Naive thymus-derived CD4-positive, alpha-beta T cell (primary cell): Measurements from ENCODE around the gene CORO1C. TPM values are rescaled to one million over a fixed set of nuclear protein-coding genes. Genes with fewer than 3 reads are reported as not detected.

Experiments
- ATAC-seq: fragments of 150-1000 bp; cut with Tn5 transposase; 2 replicates; pipeline ENCODE4 v1.10.0; 2021; ENCODE audit warnings: mild to moderate bottlenecking, moderate library complexity
- CTCF ChIA-PET: fragments of 350-600 bp; sonication (Branson Sonifier 250); formaldehyde crosslinking; loops from one replicate; lab custom pipeline; 2021; ENCODE audit warnings: antibody characterized with exemption; lab: Charles Lee
- POLR2A ChIA-PET: fragments of 350-600 bp; sonication (Branson Sonifier 250); formaldehyde crosslinking; loops from one replicate; lab custom pipeline; 2021; ENCODE audit warnings: antibody characterized with exemption, inconsistent platforms; lab: Charles Lee
- DNase-seq, 9 donors: peaks; one replicate each; pipeline versions ENCODE4 v3.0.0 to v3.0.0-alpha.2; 2020 to 2022; ENCODE audit warnings: mixed read lengths in 1 of 9
- H3K27ac ChIP-seq: one replicate; pipeline ENCODE4 v1.7.0; 2013; ENCODE audit warnings: mild to moderate bottlenecking, low read depth, low read length, moderate library complexity
- H3K27me3 ChIP-seq, 2 donors: one replicate each; pipeline ENCODE4 v1.7.0; 2013; ENCODE audit warnings: low read length in 2 of 2, mild to moderate bottlenecking in 2 of 2, moderate library complexity in 2 of 2; ENCODE audit not compliant: control insufficient read depth in 2 of 2, insufficient read depth in 2 of 2
- H3K36me3 ChIP-seq, 3 experiments: 1 replicate in 2 of 3; 2 replicates in 1 of 3; pipeline ENCODE4 v1.7.0; 2013; ENCODE audit warnings: low read length in 3 of 3, mild to moderate bottlenecking in 3 of 3, moderate library complexity in 1 of 3; ENCODE audit not compliant: insufficient read depth in 3 of 3, control insufficient read depth in 2 of 3
- H3K4me1 ChIP-seq, 2 donors: one replicate each; pipeline ENCODE4 v1.7.0; 2013; ENCODE audit warnings: low read length in 2 of 2, mild to moderate bottlenecking in 2 of 2, moderate library complexity in 1 of 2; ENCODE audit not compliant: control insufficient read depth in 2 of 2, insufficient read depth in 2 of 2
- H3K4me3 ChIP-seq: 2 replicates; pipeline ENCODE4 v1.7.0; 2013; ENCODE audit warnings: mild to moderate bottlenecking, low read length
- H3K9me3 ChIP-seq, 3 experiments: 1 replicate in 2 of 3; 2 replicates in 1 of 3; pipeline ENCODE4 v1.7.0; 2013; ENCODE audit warnings: low read length in 3 of 3; ENCODE audit not compliant: control insufficient read depth in 2 of 3
- H3K27ac Mint-ChIP-seq, 9 donors: one replicate each; pipeline ENCODE4 v1.8.0; 2020 to 2022; ENCODE audit warnings: mixed read lengths in 9 of 9, mild to moderate bottlenecking in 8 of 9, moderate library complexity in 5 of 9, inconsistent platforms in 2 of 9
- H3K27me3 Mint-ChIP-seq, 5 donors: one replicate each; pipeline ENCODE4 v1.8.0; 2021 to 2022; ENCODE audit warnings: mixed read lengths in 5 of 5, mild to moderate bottlenecking in 1 of 5
- H3K36me3 Mint-ChIP-seq, 5 donors: one replicate each; pipeline ENCODE4 v1.8.0; 2020 to 2022; ENCODE audit warnings: mixed read lengths in 5 of 5, mild to moderate bottlenecking in 3 of 5, inconsistent platforms in 1 of 5
- H3K4me1 Mint-ChIP-seq, 7 donors: one replicate each; pipeline ENCODE4 v1.8.0; 2020 to 2022; ENCODE audit warnings: mixed read lengths in 7 of 7, mild to moderate bottlenecking in 3 of 7, inconsistent platforms in 1 of 7
- H3K4me3 Mint-ChIP-seq, 10 donors: one replicate each; pipeline ENCODE4 v1.8.0; 2020 to 2022; ENCODE audit warnings: mild to moderate bottlenecking in 10 of 10, mixed read lengths in 10 of 10, moderate library complexity in 6 of 10, inconsistent platforms in 2 of 10
- H3K9me3 Mint-ChIP-seq, 11 donors: one replicate each; pipeline ENCODE4 v1.8.0; 2020 to 2022; ENCODE audit warnings: mixed read lengths in 11 of 11, mild to moderate bottlenecking in 4 of 11, inconsistent platforms in 1 of 11, moderate library complexity in 1 of 11
- intact Hi-C, 2 donors: fragments of 100-400 bp; cut with micrococcal nuclease; formaldehyde crosslinking; loops; one replicate each; pipeline ENCODE4 v1.15.1; 2023
- polyA plus RNA-seq, 2 donors: library from polyadenylated mRNA; unstranded; fragments of 300-500 nt; fragmentation: Illumina TruSeq; gene quantifications; one replicate each; pipeline ENCODE4 v1.2.3, GENCODE V29; 2021
- total RNA-seq, 6 experiments: library from RNA in 5 of 6; stranded (reverse) in 5 of 6; gene quantifications; 1 replicate in 5 of 6; 2 replicates in 1 of 6; pipeline ENCODE4 v1.2.3 and lab custom pipeline; 2021 to 2026

The CORO1C gene
- total and polyA plus RNA-seq, 7 experiments from 2014 or later = 2.5 to 71.8 (median 8.9) TPM

- no peaks in the 10 kb centered on the region for H3K9me3 Mint-ChIP-seq
- peak; percentile 87 for ATAC-seq
- Histone ChIP-seq H3K36me3 (no peaks in the 10 kb centered on the region), H3K27ac (no peak overlapping the region), H3K4me1 (peaks cover 28 to 32% of the 10 kb centered on the region in 2 donors), H3K4me3 (peak overlapping the region; percentile 43), H3K9me3 (no peaks in the 10 kb centered on the region), H3K27me3 (no peaks in the 10 kb centered on the region)
- peaks cover 0 to 9% (median 0%) of the 10 kb centered on the region in 5 donors for H3K36me3 Mint-ChIP-seq
- CTCF ChIA-PET = interaction anchor here (0.5 to 2.0 kb wide), 3 partner anchors 24 to 118 kb away, joined by 3 to 8 read pairs (median 3); no protein-coding TSS in a partner anchor
- POLR2A ChIA-PET = interaction anchor here (1.2 kb wide), 1 partner anchor 111 kb away, joined by 3 read pairs; no protein-coding TSS in a partner anchor
- DNase-seq = peak in 8 of 9 donors; percentile 5 to 57 (median 20)
- peak overlapping the region; percentile 58 to 77 (median 70) for H3K4me3 Mint-ChIP-seq
- H3K4me1 Mint-ChIP-seq = peaks cover 42 to 65% (median 63%) of the 10 kb centered on the region in 7 donors
- intact Hi-C loops = loop anchor here (1.0 to 2.0 kb wide), 7 partner anchors 12 to 129 kb away; partner anchors contain the start of genes CORO1C (in 1 of the 2), ISCU (in 1 of the 2) and SELPLG (in 1 of the 2)
- H3K27me3 Mint-ChIP-seq = no peaks in the 10 kb centered on the region
- H3K27ac Mint-ChIP-seq = peak overlapping the region in 7 of 9 donors; percentile 1 to 86 (median 53)
These were observed 39.9 kb downstream of the CORO1C start for GRCh38 chr12:108691175-108691997.

- H3K27ac Mint-ChIP-seq = peak overlapping the region in 4 of 9 donors; percentile 6 to 86 (median 36)
- peaks cover 0 to 7% (median 0%) of the 10 kb centered on the region in 5 donors for H3K36me3 Mint-ChIP-seq
- no peaks in the 10 kb centered on the region for H3K27me3 Mint-ChIP-seq
- H3K9me3 ChIP-seq = no peaks in the 10 kb centered on the region
- DNase-seq (no peak), ATAC-seq (no peak)
- H3K4me1 ChIP-seq = peaks cover 28 to 32% of the 10 kb centered on the region in 2 donors
- H3K27me3 ChIP-seq = no peaks in the 10 kb centered on the region
- H3K4me3 Mint-ChIP-seq = peak overlapping the region; percentile 56 to 77 (median 70)
- no peaks in the 10 kb centered on the region for H3K9me3 Mint-ChIP-seq
- ChIA-PET CTCF (interaction anchor here (0.6 to 2.0 kb wide), 7 partner anchors 23 to 117 kb away, joined by 3 to 8 read pairs (median 4); no protein-coding TSS in a partner anchor), POLR2A (interaction anchor here (0.6 to 0.7 kb wide), 2 partner anchors 12 to 19 kb away, joined by 3 to 4 read pairs; no protein-coding TSS in a partner anchor)
- H3K27ac ChIP-seq = no peak overlapping the region
- intact Hi-C loops = loop anchor here (1.0 to 2.0 kb wide), 8 partner anchors 11 to 128 kb away; partner anchors contain the start of genes CORO1C (in 1 of the 2), ISCU (in 1 of the 2) and SELPLG (in 1 of the 2)
- H3K36me3 ChIP-seq = no peaks in the 10 kb centered on the region
- peaks cover 36 to 58% (median 56%) of the 10 kb centered on the region in 7 donors for H3K4me1 Mint-ChIP-seq
- H3K4me3 ChIP-seq = peak overlapping the region; percentile 43
These were observed 40.7 kb downstream of the CORO1C start for GRCh38 chr12:108690542-108691174.

GRCh38 chr12:108690191-108690518 lies 41.2 kb downstream of the CORO1C start:
- H3K36me3 ChIP-seq = no peaks in the 10 kb centered on the region
- H3K4me3 ChIP-seq = no peak overlapping the region
- CTCF ChIA-PET = interaction anchor here (0.7 to 2.0 kb wide), 6 partner anchors 23 to 113 kb away, joined by 3 to 8 read pairs (median 5); no protein-coding TSS in a partner anchor
- Mint-ChIP-seq H3K27me3 (no peaks in the 10 kb centered on the region), H3K36me3 (peaks cover 0 to 3% (median 0%) of the 10 kb centered on the region in 5 donors), H3K4me3 (peak overlapping the region; percentile 56 to 77 (median 70)), H3K9me3 (no peaks in the 10 kb centered on the region), H3K4me1 (peaks cover 31 to 58% (median 51%) of the 10 kb centered on the region in 7 donors), H3K27ac (peak overlapping the region in 8 of 9 donors; percentile 3 to 86 (median 24))
- no peak overlapping the region for H3K27ac ChIP-seq
- H3K9me3 ChIP-seq = no peaks in the 10 kb centered on the region
- H3K27me3 ChIP-seq = no peaks in the 10 kb centered on the region
- DNase-seq (no peak), ATAC-seq (no peak)
- H3K4me1 ChIP-seq = peaks cover 28 to 32% of the 10 kb centered on the region in 2 donors
- POLR2A ChIA-PET = interaction anchor here (0.5 to 0.7 kb wide), 3 partner anchors 11 to 32 kb away, joined by 3 to 4 read pairs (median 3); no protein-coding TSS in a partner anchor
- intact Hi-C loops = loop anchor here (1.0 to 2.0 kb wide), 4 partner anchors 25 to 113 kb away; partner anchors contain the start of gene SELPLG (in 1 of the 2)

- peak in 8 of 9 donors; percentile 46 to 61 (median 54) for DNase-seq
- H3K27ac ChIP-seq = no peak overlapping the region
- peak overlapping the region; percentile 6 to 86 (median 29) for H3K27ac Mint-ChIP-seq
These were observed 41.8 kb downstream of the CORO1C start for GRCh38 chr12:108689314-108690190.

GRCh38 chr12:108686780-108687179 lies 44.5 kb downstream of the CORO1C start:
- intact Hi-C loops = no loop called here
- H3K4me1 Mint-ChIP-seq = peaks cover 28 to 41% (median 34%) of the 10 kb centered on the region in 7 donors
- no peak overlapping the region for H3K4me3 ChIP-seq
- peak overlapping the region in 1 of 9 donors; percentile 38 for H3K27ac Mint-ChIP-seq
- ATAC-seq (no peak), DNase-seq (no peak)
- no peaks in the 10 kb centered on the region for H3K27me3 Mint-ChIP-seq
- no peaks in the 10 kb centered on the region for H3K9me3 ChIP-seq
- no peaks in the 10 kb centered on the region for H3K27me3 ChIP-seq
- peaks cover 23 to 27% of the 10 kb centered on the region in 2 donors for H3K4me1 ChIP-seq
- no peaks in the 10 kb centered on the region for H3K9me3 Mint-ChIP-seq
- H3K36me3 Mint-ChIP-seq = peaks cover 0 to 2% (median 0%) of the 10 kb centered on the region in 5 donors
- ChIA-PET POLR2A (no interaction called here), CTCF (interaction anchor here (2.1 kb wide), 1 partner anchor 22 kb away, joined by 10 read pairs; no protein-coding TSS in a partner anchor)
- no peak overlapping the region for H3K27ac ChIP-seq
- H3K36me3 ChIP-seq = no peaks in the 10 kb centered on the region
- no peak overlapping the region for H3K4me3 Mint-ChIP-seq

More at GRCh38 chr12:108689314-108690190, 41.8 kb downstream of the CORO1C start:
- H3K4me1 ChIP-seq = peaks cover 28 to 32% of the 10 kb centered on the region in 2 donors
- POLR2A ChIA-PET = interaction anchor here (0.5 to 0.7 kb wide), 2 partner anchors 18 to 33 kb away, joined by 3 to 4 read pairs; no protein-coding TSS in a partner anchor
- CTCF ChIA-PET = interaction anchor here (0.9 to 2.0 kb wide), 5 partner anchors 22 to 113 kb away, joined by 3 to 8 read pairs (median 6); no protein-coding TSS in a partner anchor
- no peaks in the 10 kb centered on the region for H3K36me3 ChIP-seq
- H3K4me3 ChIP-seq = no peak overlapping the region
- Mint-ChIP-seq H3K36me3 (peaks cover 0 to 1% (median 0%) of the 10 kb centered on the region in 5 donors), H3K27me3 (no peaks in the 10 kb centered on the region), H3K4me3 (peak overlapping the region; percentile 48 to 77 (median 67)), H3K9me3 (no peaks in the 10 kb centered on the region), H3K4me1 (peaks cover 28 to 58% (median 50%) of the 10 kb centered on the region in 7 donors)
- no peaks in the 10 kb centered on the region for H3K27me3 ChIP-seq
- intact Hi-C loops = loop anchor here (1.0 to 2.0 kb wide), 4 partner anchors 25 to 114 kb away; partner anchors contain the start of gene SELPLG (in 1 of the 2)
- H3K9me3 ChIP-seq = no peaks in the 10 kb centered on the region
- ATAC-seq = peak; percentile 54
